ENCODE results near the gene SLC27A3.
"Not testable (repeated sequence)": the region's sequence is repeated elsewhere in the genome, so short reads cannot be mapped to it uniquely, and the experiment has no call there.

Gene SLC27A3

DNA sequence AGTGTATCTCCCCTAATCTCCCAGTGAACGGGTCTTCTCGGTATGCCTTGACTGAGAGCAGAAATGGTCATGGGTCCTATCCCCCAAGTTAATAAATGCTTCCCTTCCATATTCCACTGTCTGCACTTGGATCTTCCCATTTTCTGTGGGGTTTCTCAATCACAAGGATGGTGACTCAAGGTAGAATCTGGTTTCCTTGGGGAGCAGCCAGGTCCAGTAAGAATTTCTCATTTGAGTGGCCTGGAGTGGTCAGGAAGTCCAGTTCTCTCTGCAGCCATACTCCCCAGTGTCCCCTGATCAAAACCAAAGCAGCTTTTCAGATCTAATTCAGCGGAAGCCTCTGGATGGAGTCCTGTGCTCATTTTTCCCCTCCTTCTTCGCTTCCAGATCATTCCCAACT is 14.8 kb upstream of the SLC27A3 start:
- no peak for DNase-seq (ENCODE audit: low read depth)

DNA sequence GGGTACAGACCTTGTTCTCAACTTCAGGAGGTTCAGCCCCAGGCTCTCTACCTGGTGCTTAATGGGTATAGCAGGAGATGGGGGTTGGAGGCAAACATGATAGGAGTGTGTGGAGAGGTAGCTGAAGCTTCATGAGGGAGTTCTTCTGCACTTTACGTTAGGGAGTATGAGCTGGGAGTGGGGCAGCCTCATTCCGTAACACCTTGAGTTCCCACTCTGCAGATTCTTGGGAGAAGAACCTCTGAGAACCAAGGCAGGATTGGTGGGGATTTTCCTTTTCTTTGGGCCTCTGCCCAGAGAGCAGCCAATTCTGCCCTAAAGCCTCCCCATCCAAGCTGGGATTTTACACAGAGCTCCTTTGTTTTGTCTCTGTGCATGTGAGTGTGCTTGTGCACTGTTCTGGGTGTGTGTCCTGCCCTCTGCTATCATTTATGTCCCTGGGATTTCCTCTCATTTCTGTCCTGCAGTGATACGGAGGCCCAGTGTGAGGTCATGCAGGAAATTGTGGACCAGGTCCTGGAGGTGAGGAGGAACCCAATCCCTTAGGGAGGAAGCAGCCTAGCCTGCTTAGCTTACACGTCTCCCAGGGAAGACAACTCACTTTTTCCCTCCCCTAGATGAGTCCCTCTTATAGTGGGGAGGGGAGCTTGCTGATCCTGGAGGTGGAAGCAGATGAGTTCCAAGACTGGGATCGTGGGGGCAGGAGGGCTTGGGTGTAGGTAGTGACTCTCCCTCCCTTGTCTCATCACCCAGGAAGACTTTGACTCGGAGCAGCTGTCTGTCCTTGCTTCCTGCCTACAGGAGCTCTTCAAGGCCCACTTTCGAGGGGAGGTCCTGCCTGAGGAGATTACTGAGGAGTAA is 11.6 kb upstream of the SLC27A3 start:
- no peak for DNase-seq (ENCODE audit: low read depth)

DNA sequence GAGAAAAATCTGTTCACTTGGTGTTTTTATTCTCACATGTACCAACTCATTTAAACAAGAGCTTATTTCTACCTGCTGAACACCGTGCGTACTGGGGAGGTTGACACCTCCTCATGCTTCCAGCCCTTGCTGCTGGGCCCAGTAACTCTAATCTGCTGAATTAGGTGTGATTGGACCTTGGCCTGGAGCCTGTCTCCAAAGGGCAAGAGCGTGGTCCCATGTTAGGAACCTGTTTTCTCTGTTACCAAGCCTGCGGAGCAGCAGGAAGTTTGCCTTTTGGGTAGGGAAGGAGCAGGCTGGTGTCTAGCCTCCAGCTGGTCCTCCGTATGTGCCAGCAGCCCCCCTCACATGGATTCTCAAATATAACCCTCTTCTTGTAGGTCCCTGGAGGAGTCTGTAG is 10.9 kb upstream of the SLC27A3 start:
- DNase-seq (ENCODE audit: low read depth) = no peak

DNA sequence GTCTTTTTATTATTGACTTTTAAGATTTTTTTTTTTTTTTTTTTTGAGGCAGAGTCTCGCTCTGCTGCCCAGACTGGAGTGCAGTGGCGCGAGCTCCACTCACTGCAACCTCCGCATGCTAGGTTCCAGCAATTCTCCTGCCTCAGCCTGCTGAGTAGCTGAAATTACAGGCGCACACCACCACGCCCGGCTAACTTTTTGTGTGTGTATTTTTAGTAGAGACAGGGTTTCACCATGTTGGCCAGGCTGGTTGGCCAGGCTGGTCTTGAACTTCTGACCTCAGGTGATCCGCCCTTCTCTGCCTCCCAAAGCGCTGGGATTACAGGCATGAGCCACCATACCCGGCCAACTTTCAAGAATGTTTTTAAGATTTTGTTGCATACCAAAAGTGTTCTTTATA is 8.5 kb upstream of the SLC27A3 start:
- not testable (repeated sequence) for DNase-seq (ENCODE audit: low read depth)

DNA sequence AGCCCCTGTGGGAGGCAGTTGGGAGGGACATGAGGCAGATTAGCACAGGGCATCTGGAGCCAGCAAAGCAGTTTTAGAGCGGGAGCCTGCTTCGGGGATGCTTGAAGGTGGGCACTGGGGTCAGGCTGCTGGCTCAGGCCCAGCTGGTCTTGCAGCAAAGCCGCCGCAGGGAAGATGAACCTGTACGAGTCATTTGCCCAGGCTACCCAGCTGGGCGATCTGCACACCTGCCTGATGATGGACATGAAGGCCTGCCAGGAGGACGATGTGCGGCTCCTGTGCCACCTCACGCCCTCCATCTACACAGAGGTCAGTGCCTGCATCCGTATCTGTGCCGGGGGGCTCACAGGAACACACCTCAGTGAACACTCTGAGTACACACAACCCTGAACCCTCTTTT is 7.7 kb upstream of the SLC27A3 start:
- no peak for DNase-seq (ENCODE audit: low read depth)

DNA sequence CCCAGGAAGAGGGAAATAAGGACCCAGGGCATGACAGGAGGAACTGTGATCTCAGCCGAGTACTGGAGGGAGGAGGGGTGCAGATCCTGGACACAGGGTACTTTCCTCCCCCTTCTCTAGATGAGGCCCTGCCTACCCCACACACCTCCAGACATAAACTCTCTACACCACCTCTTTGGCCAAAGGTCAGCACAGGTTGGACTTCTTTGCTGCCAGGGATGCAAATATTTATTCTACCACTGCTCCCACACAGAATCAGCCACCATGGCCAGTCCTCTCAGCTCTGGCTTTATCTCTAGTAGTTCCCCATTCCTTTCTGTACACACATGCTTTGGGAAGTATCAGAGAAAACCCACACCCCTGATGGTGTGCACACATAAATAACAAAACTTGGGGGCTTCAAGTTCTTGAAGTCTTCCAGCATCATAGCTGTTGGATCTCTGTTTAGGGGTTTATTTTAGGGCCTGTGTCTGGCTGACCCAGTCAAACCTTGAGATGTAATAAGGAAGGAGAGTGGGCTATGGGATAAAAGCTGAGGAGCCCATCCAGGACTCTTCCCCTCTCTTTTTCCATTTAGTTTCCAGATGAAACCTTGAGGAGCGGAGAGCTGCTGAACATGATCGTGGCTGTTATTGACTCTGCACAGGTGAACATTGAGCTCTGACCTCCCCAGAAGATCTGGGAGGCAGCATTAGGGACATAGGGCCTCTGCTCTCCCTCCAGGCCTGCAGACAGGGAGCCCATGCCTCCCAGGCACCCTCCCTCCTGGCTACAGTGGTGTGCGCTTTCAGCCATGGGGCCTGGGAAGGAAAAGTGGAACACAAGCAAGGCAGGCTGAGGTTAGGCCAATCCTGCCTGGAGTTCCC is 6.7 kb upstream of the SLC27A3 start:
- DNase-seq (ENCODE audit: low read depth) = no peak

DNA sequence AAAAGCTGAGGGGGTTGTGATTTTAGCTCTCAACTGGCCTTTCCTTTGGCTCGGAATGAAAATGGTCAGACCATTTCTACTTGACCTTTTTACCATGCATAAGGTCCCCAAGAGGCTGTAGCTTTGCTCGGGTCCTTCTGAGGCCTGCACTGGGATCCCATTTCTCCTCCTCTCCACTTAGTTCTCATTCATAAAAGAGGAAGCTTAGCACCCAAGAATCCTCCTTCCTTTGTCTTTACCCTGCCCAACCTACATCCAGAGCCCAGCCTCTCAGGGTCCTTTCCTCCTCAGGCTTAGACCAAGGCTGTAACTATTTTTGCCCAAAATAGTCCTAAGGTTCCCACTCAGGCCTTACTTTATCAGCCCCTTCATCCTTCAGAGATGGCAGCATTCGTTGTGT is 6.0 kb upstream of the SLC27A3 start:
- DNase-seq (ENCODE audit: low read depth) = no peak

DNA sequence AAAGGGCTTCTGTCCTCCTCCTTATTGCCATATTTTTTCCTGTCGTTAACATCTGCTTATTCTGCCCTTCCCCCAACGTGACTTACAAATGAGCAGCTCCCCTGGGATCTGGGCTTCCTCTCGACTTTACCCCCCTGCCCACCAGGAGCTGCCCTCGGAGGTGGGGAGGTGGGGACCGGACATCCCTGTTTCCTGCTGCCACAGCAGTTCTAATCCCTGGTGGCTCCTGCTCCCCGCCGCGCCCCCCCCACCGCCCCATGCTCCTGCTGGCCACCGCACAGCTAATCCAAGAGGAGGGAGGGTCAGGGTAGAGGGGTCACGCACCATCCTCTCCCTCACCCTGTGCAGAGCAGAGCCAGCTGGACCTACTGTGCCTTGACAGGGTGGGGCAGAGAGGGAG is 4.4 kb upstream of the SLC27A3 start:
- no peak for DNase-seq (ENCODE audit: low read depth)

DNA sequence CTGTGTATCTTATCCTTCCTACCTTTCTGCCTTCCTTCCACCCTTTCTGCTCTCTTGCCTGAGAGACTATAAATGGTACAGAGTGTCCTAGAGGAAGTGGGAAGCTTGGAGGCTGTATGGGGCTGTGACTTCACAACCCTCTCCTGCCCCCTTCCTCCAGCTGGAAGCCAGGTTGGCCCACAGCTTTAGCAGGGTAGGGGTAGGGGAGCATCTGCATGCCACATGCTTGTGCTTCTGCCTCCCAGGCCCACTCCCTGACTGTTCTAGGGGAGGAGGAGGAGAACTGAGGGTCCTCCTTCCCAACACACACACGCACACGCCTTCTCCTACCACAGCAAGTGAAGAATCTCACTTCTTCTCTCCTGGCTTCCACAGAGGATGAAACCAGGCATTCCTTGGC is 3.9 kb upstream of the SLC27A3 start:
- no peak for DNase-seq (ENCODE audit: low read depth)

DNA sequence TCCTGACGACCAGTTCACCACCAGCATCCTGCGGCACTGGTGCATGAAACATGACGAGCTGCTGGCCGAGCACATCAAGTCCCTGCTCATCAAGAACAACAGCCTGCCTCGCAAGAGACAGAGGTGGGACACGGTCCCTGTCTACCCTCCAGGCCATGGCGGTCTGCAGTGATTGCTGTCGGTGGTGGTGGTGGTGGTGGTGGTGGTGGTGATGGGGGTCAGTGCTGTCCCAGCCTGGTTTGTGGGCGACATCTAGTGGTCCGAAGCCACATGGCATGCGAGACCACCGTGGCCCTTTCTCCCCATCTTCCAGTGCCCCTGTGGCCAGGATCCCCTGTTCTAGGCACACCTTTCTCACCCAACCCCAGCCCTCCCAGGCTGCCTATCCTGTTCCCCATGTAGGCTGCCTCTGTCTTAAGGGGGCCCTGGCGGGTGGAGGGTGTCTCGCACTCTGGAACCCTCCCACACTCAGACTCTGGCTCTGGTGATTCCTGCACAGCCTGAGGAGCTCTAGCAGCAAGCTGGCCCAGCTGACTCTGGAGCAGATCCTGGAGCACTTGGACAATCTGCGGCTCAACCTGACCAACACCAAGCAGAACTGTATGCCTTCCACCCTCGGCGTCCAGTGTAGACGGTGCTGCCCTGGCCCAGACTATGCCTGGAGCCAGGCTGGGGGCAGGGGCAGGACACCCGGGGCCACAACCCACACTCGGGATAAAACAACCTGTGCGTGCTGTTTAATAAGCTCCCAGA is 3.2 kb upstream of the SLC27A3 start:
- no peak for DNase-seq (ENCODE audit: low read depth)

DNA sequence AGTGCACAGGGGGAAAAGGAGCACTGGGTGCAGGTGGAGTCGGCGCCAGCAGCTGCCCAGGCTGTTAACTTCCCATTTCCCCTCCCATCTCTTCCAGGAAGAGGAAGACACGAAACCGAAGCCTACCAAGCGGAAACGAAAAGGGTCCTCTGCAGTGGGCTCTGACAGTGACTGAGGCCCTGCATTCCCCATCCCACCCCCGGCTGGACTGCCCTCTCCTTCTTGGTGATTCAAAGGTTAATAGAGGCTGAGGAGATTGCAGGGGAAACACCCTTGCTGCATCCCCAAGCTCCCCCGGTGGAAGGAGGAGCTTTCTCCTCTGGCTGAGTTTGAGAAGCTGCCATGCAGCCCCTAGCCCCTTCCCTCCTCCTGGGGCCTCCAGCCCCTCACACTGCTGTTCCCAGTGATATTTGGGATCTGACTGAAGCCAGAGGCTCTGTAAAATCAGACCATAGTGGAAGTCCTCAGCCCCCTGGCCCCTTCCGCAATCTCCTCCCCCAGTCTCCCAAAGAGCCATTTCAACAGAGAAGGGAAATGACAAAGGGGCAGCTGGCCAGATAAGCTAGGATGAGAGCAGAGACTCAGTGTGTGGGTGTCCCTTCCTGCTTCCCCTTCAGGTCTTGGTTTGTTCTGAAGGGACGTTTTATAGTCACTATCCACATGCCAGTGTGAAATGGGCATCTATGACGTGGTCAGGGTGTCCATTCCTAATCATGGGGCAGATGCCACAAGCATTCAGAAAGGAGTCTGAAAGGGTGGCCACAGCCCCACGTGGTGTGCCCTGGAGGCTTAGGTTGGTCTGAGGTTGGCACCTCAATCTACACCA is 1.9 kb upstream of the SLC27A3 start:
- no peak for DNase-seq (ENCODE audit: low read depth)

DNA sequence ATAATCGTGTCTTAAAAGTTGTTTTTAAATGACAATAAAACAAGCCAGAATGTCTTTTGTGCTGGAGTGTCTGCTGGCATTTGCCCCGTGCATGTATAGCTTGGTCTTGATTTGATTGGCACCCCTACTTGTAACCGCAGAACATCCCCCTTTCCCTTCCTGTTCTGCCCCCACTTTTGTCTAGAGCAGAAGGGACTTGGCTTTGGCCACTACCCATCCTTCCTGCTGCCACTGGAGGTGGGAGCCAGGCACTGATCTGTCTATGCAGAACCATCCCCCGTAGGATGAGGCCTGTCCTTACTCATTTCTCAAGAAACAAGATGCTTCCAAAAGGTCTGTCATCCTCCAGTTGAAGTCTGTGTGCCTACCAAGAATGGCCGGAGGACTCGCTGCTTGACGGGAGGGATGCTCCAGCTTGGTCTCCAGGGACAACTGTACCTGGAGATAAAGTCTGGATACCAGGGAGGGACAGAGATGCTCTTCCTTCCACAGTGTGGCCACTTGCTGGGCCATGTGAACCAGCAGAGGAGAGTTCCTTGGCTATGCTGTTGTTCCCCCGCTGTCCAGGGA is 1.1 kb upstream of the SLC27A3 start:
- no peak for DNase-seq (ENCODE audit: low read depth)

DNA sequence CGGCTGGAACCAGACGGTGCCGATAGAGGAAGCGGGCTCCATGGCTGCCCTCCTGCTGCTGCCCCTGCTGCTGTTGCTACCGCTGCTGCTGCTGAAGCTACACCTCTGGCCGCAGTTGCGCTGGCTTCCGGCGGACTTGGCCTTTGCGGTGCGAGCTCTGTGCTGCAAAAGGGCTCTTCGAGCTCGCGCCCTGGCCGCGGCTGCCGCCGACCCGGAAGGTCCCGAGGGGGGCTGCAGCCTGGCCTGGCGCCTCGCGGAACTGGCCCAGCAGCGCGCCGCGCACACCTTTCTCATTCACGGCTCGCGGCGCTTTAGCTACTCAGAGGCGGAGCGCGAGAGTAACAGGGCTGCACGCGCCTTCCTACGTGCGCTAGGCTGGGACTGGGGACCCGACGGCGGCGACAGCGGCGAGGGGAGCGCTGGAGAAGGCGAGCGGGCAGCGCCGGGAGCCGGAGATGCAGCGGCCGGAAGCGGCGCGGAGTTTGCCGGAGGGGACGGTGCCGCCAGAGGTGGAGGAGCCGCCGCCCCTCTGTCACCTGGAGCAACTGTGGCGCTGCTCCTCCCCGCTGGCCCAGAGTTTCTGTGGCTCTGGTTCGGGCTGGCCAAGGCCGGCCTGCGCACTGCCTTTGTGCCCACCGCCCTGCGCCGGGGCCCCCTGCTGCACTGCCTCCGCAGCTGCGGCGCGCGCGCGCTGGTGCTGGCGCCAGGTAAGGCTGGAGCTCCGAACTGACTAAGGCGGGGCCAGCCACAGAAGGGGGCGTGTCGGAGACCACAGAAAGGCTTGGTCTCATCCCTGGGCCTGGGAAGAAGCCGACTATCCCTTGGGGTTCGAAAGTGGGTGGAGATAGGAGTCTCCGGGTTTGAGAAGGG is 486 bp downstream of the SLC27A3 start:
- DNase-seq (ENCODE audit: low read depth) = peak; percentile 46

DNA sequence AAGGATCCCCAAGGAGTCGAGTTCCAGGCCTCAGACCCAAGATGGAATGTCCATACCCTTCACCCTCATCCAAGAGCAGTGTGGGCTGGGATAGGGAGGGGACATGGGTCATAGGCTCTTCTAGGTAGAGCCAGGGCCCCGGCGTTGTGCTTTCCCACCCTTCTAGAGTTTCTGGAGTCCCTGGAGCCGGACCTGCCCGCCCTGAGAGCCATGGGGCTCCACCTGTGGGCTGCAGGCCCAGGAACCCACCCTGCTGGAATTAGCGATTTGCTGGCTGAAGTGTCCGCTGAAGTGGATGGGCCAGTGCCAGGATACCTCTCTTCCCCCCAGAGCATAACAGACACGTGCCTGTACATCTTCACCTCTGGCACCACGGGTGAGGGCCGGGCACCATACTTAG is 1.1 kb downstream of the SLC27A3 start:
- DNase-seq (ENCODE audit: low read depth) = no peak

DNA sequence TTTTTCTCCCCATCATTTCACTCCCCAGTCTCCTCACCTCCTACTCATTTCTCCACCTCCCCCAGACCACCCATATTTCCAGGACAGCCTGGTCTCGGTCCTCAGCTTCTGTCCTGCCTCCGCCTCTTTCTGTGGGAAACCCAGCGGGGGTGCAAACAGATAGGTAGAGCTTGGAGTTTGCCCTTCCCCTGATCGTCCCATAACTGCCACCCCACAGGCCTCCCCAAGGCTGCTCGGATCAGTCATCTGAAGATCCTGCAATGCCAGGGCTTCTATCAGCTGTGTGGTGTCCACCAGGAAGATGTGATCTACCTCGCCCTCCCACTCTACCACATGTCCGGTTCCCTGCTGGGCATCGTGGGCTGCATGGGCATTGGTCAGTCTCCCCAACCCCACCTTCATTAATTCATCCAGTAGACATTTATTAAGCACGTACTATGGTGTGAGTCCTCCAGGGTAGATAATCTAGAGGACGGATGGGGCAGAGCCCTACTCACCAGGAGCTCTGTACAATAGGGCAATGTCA is 1.7 kb downstream of the SLC27A3 start:
- no peak for DNase-seq (ENCODE audit: low read depth)

DNA sequence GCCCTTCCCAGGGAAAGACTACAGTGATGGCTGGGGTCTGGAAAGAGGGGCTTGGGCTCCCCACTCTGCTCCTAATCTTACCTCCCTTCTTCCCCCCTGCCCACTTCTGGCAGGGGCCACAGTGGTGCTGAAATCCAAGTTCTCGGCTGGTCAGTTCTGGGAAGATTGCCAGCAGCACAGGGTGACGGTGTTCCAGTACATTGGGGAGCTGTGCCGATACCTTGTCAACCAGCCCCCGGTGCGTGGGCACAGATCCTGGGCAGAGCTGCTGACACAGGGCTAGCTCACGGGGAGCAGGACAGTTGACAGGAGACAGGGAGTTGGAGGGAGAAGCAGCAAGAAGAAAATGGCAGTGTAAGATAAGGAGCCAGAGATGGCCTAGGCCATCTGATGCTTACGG is 2.4 kb downstream of the SLC27A3 start:
- no peak for DNase-seq (ENCODE audit: low read depth)

DNA sequence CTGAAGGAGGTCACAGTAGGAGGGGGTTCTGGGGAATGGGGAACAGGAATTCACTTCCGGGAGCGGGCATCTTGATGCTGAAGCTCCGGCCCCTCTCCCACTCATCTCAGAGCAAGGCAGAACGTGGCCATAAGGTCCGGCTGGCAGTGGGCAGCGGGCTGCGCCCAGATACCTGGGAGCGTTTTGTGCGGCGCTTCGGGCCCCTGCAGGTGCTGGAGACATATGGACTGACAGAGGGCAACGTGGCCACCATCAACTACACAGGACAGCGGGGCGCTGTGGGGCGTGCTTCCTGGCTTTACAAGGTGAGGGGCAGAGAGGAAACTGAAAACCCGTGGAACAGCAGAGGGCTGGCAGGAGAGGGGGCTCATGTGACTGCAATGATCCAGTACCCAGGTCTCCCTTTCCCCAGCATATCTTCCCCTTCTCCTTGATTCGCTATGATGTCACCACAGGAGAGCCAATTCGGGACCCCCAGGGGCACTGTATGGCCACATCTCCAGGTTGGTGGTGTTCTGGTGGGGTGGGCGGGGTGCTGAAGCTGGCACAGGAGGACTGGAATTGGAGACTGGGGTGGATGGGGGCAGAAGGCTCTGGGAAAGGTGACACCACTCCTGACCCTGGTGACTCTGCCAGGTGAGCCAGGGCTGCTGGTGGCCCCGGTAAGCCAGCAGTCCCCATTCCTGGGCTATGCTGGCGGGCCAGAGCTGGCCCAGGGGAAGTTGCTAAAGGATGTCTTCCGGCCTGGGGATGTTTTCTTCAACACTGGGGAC is 3.0 kb downstream of the SLC27A3 start:
- DNase-seq (ENCODE audit: low read depth) = no peak

DNA sequence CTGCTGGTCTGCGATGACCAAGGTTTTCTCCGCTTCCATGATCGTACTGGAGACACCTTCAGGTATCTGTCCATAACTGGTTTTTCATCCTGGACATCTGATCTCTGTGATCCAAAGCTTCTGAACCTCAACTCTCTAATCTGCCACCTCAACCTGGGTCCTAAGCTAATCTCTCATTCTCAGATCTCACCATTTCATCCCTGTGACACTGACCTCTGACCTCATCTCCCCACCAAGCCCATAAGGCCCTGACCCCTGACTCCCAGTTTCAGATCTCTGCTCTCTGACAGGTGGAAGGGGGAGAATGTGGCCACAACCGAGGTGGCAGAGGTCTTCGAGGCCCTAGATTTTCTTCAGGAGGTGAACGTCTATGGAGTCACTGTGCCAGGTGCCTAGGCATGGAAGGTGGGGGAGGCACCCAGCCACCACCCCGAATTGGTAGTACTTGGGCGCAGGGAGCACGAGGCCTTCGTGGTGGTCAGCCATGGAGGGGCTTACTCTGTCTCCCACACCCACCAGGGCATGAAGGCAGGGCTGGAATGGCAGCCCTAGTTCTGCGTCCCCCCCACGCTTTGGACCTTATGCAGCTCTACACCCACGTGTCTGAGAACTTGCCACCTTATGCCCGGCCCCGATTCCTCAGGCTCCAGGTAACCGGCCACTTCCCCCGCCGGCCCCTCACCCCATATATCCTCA is 3.8 kb downstream of the SLC27A3 start:
- no peak for DNase-seq (ENCODE audit: low read depth)

Measured in stimulated activated CD4-positive, alpha-beta T cell treated with anti-CD3 and anti-CD28 coated beads, Interleukin-2, amount 100 ng/mL, for 4 hours (primary cell).